ENCODE results near the gene RASGRP2. TPM values are rescaled to one million over a fixed set of nuclear protein-coding genes. Genes with fewer than 3 reads are reported as not detected.

Gene RASGRP2
- total and polyA plus RNA-seq, 2 donors, result 38.1 to 227 TPM

GRCh38 chr11:64787526-64788320, 43.8 kb upstream of the RASGRP2 start:
- H3K27me3 ChIP-seq (ENCODE audit: control insufficient read depth in 2 of 2, insufficient read depth in 1 of 2, low read length in 1 of 2), result no peaks in the 10 kb centered on the region
- no peak overlapping the region for H3K4me3 ChIP-seq (ENCODE audit: low read length in 2 of 2)
- no peak overlapping the region for H3K27ac ChIP-seq (ENCODE audit: low read depth in 1 of 2, low read length in 1 of 2)
- no peaks in the 10 kb centered on the region for H3K9me3 ChIP-seq (ENCODE audit: control insufficient read depth in 2 of 2, insufficient read depth in 1 of 2, low read length in 1 of 2)
- DNase-seq (ENCODE audit: low read depth in 6 of 9, low spot score in 9 of 9), result peak in 1 of 9 donors; percentile 44
- H3K36me3 ChIP-seq (ENCODE audit: control insufficient read depth in 2 of 2, insufficient read depth in 2 of 2, low read length in 1 of 2), result peaks cover 29 to 45% of the 10 kb centered on the region in 2 donors
- 65% methylated on average over 15 of the region's 15 CpGs for WGBS
- peaks cover 0 to 3% of the 10 kb centered on the region in 2 donors for H3K4me1 ChIP-seq (ENCODE audit: control insufficient read depth in 2 of 2, insufficient read depth in 2 of 2, low read length in 2 of 2)

- Histone ChIP-seq H3K27me3 (ENCODE audit: control insufficient read depth in 2 of 2, insufficient read depth in 1 of 2, low read length in 1 of 2) (no peaks in the 10 kb centered on the region), H3K4me3 (ENCODE audit: low read length in 2 of 2) (no peak overlapping the region), H3K4me1 (ENCODE audit: control insufficient read depth in 2 of 2, insufficient read depth in 2 of 2, low read length in 2 of 2) (peaks cover 0 to 3% of the 10 kb centered on the region in 2 donors), H3K9me3 (ENCODE audit: control insufficient read depth in 2 of 2, insufficient read depth in 1 of 2, low read length in 1 of 2) (no peaks in the 10 kb centered on the region), H3K36me3 (ENCODE audit: control insufficient read depth in 2 of 2, insufficient read depth in 2 of 2, low read length in 1 of 2) (peaks cover 20 to 32% of the 10 kb centered on the region in 2 donors), H3K27ac (ENCODE audit: low read depth in 1 of 2, low read length in 1 of 2) (peak overlapping the region in 1 of 2 donors; percentile 31)
- 97% methylated on average over 10 of the region's 10 CpGs for WGBS
- no peak for DNase-seq (ENCODE audit: low read depth in 6 of 9, low spot score in 9 of 9)
Observed at GRCh38 chr11:64786308-64786707, 42.4 kb upstream of the RASGRP2 start.

GRCh38 chr11:64784813-64785581, 41.1 kb upstream of the RASGRP2 start:
- peaks cover 13 to 20% of the 10 kb centered on the region in 2 donors for H3K36me3 ChIP-seq (ENCODE audit: control insufficient read depth in 2 of 2, insufficient read depth in 2 of 2, low read length in 1 of 2)
- WGBS, result 97% methylated on average over 12 of the region's 12 CpGs
- H3K4me3 ChIP-seq (ENCODE audit: low read length in 2 of 2), result no peak overlapping the region
- no peak for DNase-seq (ENCODE audit: low read depth in 6 of 9, low spot score in 9 of 9)
- peaks cover 0 to 3% of the 10 kb centered on the region in 2 donors for H3K4me1 ChIP-seq (ENCODE audit: control insufficient read depth in 2 of 2, insufficient read depth in 2 of 2, low read length in 2 of 2)
- H3K9me3 ChIP-seq (ENCODE audit: control insufficient read depth in 2 of 2, insufficient read depth in 1 of 2, low read length in 1 of 2), result no peaks in the 10 kb centered on the region
- no peaks in the 10 kb centered on the region for H3K27me3 ChIP-seq (ENCODE audit: control insufficient read depth in 2 of 2, insufficient read depth in 1 of 2, low read length in 1 of 2)
- H3K27ac ChIP-seq (ENCODE audit: low read depth in 1 of 2, low read length in 1 of 2), result no peak overlapping the region

GRCh38 chr11:64778473-64779298, 34.7 kb upstream of the RASGRP2 start, which contains the start of gene SF1:
Gene SF1, minus strand, starts transcription at chr11:64778542. Its CDS starts 150 bp downstream, at chr11:64778392.
- peak within 1 kb of the TSS; percentile 84 to 98 for H3K4me3 ChIP-seq (ENCODE audit: low read length in 2 of 2)
- whole genome bisulfite sequencing, result under 1% methylated on average over 80 of the region's 80 CpGs
- peaks cover 0 to 4% of the 10 kb centered on the region in 2 donors for H3K9me3 ChIP-seq (ENCODE audit: control insufficient read depth in 2 of 2, insufficient read depth in 1 of 2, low read length in 1 of 2)
- peaks cover 17 to 20% of the 10 kb centered on the region in 2 donors for H3K4me1 ChIP-seq (ENCODE audit: control insufficient read depth in 2 of 2, insufficient read depth in 2 of 2, low read length in 2 of 2)
- peaks cover 30 to 37% of the 10 kb centered on the region in 2 donors for H3K36me3 ChIP-seq (ENCODE audit: control insufficient read depth in 2 of 2, insufficient read depth in 2 of 2, low read length in 1 of 2)
- H3K27ac ChIP-seq (ENCODE audit: low read depth in 1 of 2, low read length in 1 of 2), result peak within 1 kb of the TSS; percentile 96 to 100
- H3K27me3 ChIP-seq (ENCODE audit: control insufficient read depth in 2 of 2, insufficient read depth in 1 of 2, low read length in 1 of 2), result no peaks in the 10 kb centered on the region
- DNase-seq (ENCODE audit: low read depth in 6 of 9, low spot score in 9 of 9), result peak; percentile 99 to 100 (median 100)

GRCh38 chr11:64778223-64778472, 34.2 kb upstream of the RASGRP2 start:
- H3K36me3 ChIP-seq (ENCODE audit: control insufficient read depth in 2 of 2, insufficient read depth in 2 of 2, low read length in 1 of 2), result peaks cover 36 to 43% of the 10 kb centered on the region in 2 donors
- 1% methylated on average over 28 of the region's 28 CpGs for WGBS
- H3K9me3 ChIP-seq (ENCODE audit: control insufficient read depth in 2 of 2, insufficient read depth in 1 of 2, low read length in 1 of 2), result peaks cover 0 to 4% of the 10 kb centered on the region in 2 donors
- no peaks in the 10 kb centered on the region for H3K27me3 ChIP-seq (ENCODE audit: control insufficient read depth in 2 of 2, insufficient read depth in 1 of 2, low read length in 1 of 2)
- peaks cover 17 to 20% of the 10 kb centered on the region in 2 donors for H3K4me1 ChIP-seq (ENCODE audit: control insufficient read depth in 2 of 2, insufficient read depth in 2 of 2, low read length in 2 of 2)
- peak overlapping the region; percentile 49 to 98 for H3K4me3 ChIP-seq (ENCODE audit: low read length in 2 of 2)
- no peak for DNase-seq (ENCODE audit: low read depth in 6 of 9, low spot score in 9 of 9)
- H3K27ac ChIP-seq (ENCODE audit: low read depth in 1 of 2, low read length in 1 of 2), result peak overlapping the region; percentile 96 to 100

GRCh38 chr11:64777449-64778222, 33.7 kb upstream of the RASGRP2 start:
- WGBS, result under 1% methylated on average over 98 of the region's 98 CpGs
- peak overlapping the region; percentile 84 to 98 for H3K4me3 ChIP-seq (ENCODE audit: low read length in 2 of 2)
- peaks cover 0 to 4% of the 10 kb centered on the region in 2 donors for H3K9me3 ChIP-seq (ENCODE audit: control insufficient read depth in 2 of 2, insufficient read depth in 1 of 2, low read length in 1 of 2)
- H3K4me1 ChIP-seq (ENCODE audit: control insufficient read depth in 2 of 2, insufficient read depth in 2 of 2, low read length in 2 of 2), result peaks cover 17 to 24% of the 10 kb centered on the region in 2 donors
- peak; percentile 70 to 94 (median 86) for DNase-seq (ENCODE audit: low read depth in 6 of 9, low spot score in 9 of 9)
- H3K27ac ChIP-seq (ENCODE audit: low read depth in 1 of 2, low read length in 1 of 2), result peak overlapping the region; percentile 96 to 100
- H3K27me3 ChIP-seq (ENCODE audit: control insufficient read depth in 2 of 2, insufficient read depth in 1 of 2, low read length in 1 of 2), result no peaks in the 10 kb centered on the region
- H3K36me3 ChIP-seq (ENCODE audit: control insufficient read depth in 2 of 2, insufficient read depth in 2 of 2, low read length in 1 of 2), result peaks cover 41 to 48% of the 10 kb centered on the region in 2 donors

GRCh38 chr11:64776875-64777274, 32.9 kb upstream of the RASGRP2 start:
- H3K27ac ChIP-seq (ENCODE audit: low read depth in 1 of 2, low read length in 1 of 2), result peak overlapping the region in 1 of 2 donors; percentile 76
- peak overlapping the region; percentile 84 to 98 for H3K4me3 ChIP-seq (ENCODE audit: low read length in 2 of 2)
- H3K36me3 ChIP-seq (ENCODE audit: control insufficient read depth in 2 of 2, insufficient read depth in 2 of 2, low read length in 1 of 2), result peaks cover 45 to 56% of the 10 kb centered on the region in 2 donors
- WGBS, result 25% methylated on average over 3 of the region's 3 CpGs
- H3K4me1 ChIP-seq (ENCODE audit: control insufficient read depth in 2 of 2, insufficient read depth in 2 of 2, low read length in 2 of 2), result peaks cover 17 to 24% of the 10 kb centered on the region in 2 donors
- no peak for DNase-seq (ENCODE audit: low read depth in 6 of 9, low spot score in 9 of 9)
- no peaks in the 10 kb centered on the region for H3K27me3 ChIP-seq (ENCODE audit: control insufficient read depth in 2 of 2, insufficient read depth in 1 of 2, low read length in 1 of 2)
- peaks cover 0 to 4% of the 10 kb centered on the region in 2 donors for H3K9me3 ChIP-seq (ENCODE audit: control insufficient read depth in 2 of 2, insufficient read depth in 1 of 2, low read length in 1 of 2)

- peak overlapping the region; percentile 84 to 98 for H3K4me3 ChIP-seq (ENCODE audit: low read length in 2 of 2)
- H3K36me3 ChIP-seq (ENCODE audit: control insufficient read depth in 2 of 2, insufficient read depth in 2 of 2, low read length in 1 of 2), result peaks cover 48 to 60% of the 10 kb centered on the region in 2 donors
- no peak for DNase-seq (ENCODE audit: low read depth in 6 of 9, low spot score in 9 of 9)
- peaks cover 0 to 4% of the 10 kb centered on the region in 2 donors for H3K9me3 ChIP-seq (ENCODE audit: control insufficient read depth in 2 of 2, insufficient read depth in 1 of 2, low read length in 1 of 2)
- H3K27me3 ChIP-seq (ENCODE audit: control insufficient read depth in 2 of 2, insufficient read depth in 1 of 2, low read length in 1 of 2), result no peaks in the 10 kb centered on the region
- no peak overlapping the region for H3K27ac ChIP-seq (ENCODE audit: low read depth in 1 of 2, low read length in 1 of 2)
- 95% methylated on average over 6 of the region's 6 CpGs for WGBS
- H3K4me1 ChIP-seq (ENCODE audit: control insufficient read depth in 2 of 2, insufficient read depth in 2 of 2, low read length in 2 of 2), result peaks cover 17 to 24% of the 10 kb centered on the region in 2 donors
Observed at GRCh38 chr11:64776425-64776824, 32.5 kb upstream of the RASGRP2 start.

Data from thymus (tissue), 11 donors.